PFSK-1 (cell line): ENCODE measurements around the gene AHI1.

ENCODE experiments used
- FOXP2 ChIP-seq: optimal IDR thresholded peaks from 2 replicates; pipeline ENCODE3; 2011; ENCODE audit warnings: borderline replicate concordance, control low read depth, inconsistent platforms; ENCODE audit not compliant: insufficient read depth; ENCODE audit errors: extremely low read length, extremely low read depth
- POLR2AphosphoS5 ChIP-seq: IDR thresholded peaks from 2 replicates; pipeline ENCODE4 v1.6.1; 2012; ENCODE audit warnings: low read depth, mild to moderate bottlenecking, control low read depth, low read length, moderate library complexity
- REST ChIP-seq, 2 experiments: IDR thresholded peaks; 2 replicates each; pipeline versions ENCODE4 v1.6.1 to v1.8.0; 2011 to 2012; ENCODE audit warnings: low read depth in 2 of 2, low read length in 2 of 2, control low read depth in 1 of 2, inconsistent platforms in 1 of 2, mild to moderate bottlenecking in 1 of 2, moderate library complexity in 1 of 2; ENCODE audit not compliant: insufficient read depth in 1 of 2
- SIN3A ChIP-seq: IDR thresholded peaks from 2 replicates; pipeline ENCODE4 v1.6.1; 2012; ENCODE audit warnings: mild to moderate bottlenecking, low read length, moderate library complexity, borderline replicate concordance; ENCODE audit not compliant: insufficient read depth
- TAF1 ChIP-seq: IDR thresholded peaks from 2 replicates; pipeline ENCODE4 v1.6.1; 2012; ENCODE audit warnings: low read length, control low read depth, borderline replicate concordance; ENCODE audit not compliant: insufficient read depth

AHI1 gene

GRCh38 chr6:135244805-135245204, 252.7 kb downstream of the AHI1 start:
- TF ChIP-seq FOXP2 (no peak), SIN3A (no peak)

- TF ChIP-seq TAF1 (no peak), FOXP2 (no peak), SIN3A (no peak), REST (IDR thresholded peaks at IDR 0.05; ENCODE audit: insufficient read depth in 1 of 2, low read depth in 2 of 2, low read length in 2 of 2) (no peak), POLR2AphosphoS5 (no peak)
These were observed 253.4 kb downstream of the AHI1 start for GRCh38 chr6:135243871-135244796.

- TF ChIP-seq POLR2AphosphoS5 (no peak), FOXP2 (no peak), REST (IDR thresholded peaks at IDR 0.05; ENCODE audit: insufficient read depth in 1 of 2, low read depth in 2 of 2, low read length in 2 of 2) (no peak), SIN3A (no peak), TAF1 (no peak)
These were observed 256.8 kb downstream of the AHI1 start for GRCh38 chr6:135240711-135241110.

- TF ChIP-seq TAF1: no peak
- no peak for TF ChIP-seq POLR2AphosphoS5
- TF ChIP-seq SIN3A: no peak
These were observed 260.8 kb downstream of the AHI1 start for GRCh38 chr6:135236732-135237131.

- no peak for TF ChIP-seq POLR2AphosphoS5
- no peak for TF ChIP-seq FOXP2
- no peak for TF ChIP-seq SIN3A
- no peak for TF ChIP-seq REST (IDR thresholded peaks at IDR 0.05; ENCODE audit: insufficient read depth in 1 of 2, low read depth in 2 of 2, low read length in 2 of 2)
These were observed 261.2 kb downstream of the AHI1 start for GRCh38 chr6:135236319-135236718.

- TF ChIP-seq SIN3A (no peak), REST (IDR thresholded peaks at IDR 0.05; ENCODE audit: insufficient read depth in 1 of 2, low read depth in 2 of 2, low read length in 2 of 2) (no peak), POLR2AphosphoS5 (no peak), TAF1 (no peak), FOXP2 (no peak)
These were observed 261.8 kb downstream of the AHI1 start for GRCh38 chr6:135235716-135236115.
